Vagina (tissue), 2 donors: ENCODE data around the gene ZNF518A.

Experiments
- POLR2A ChIP-seq, 2 donors: fragments of 450-650 bp; IDR thresholded peaks; one replicate each; pipeline ENCODE4 v1.6.1; 2017; ENCODE audit warnings: antibody characterized with exemption in 2 of 2, mild to moderate bottlenecking in 2 of 2, moderate library complexity in 2 of 2
- TF ChIP-seq, protein P1 (sequence below), 3 experiments: fragments of 450-650 bp in 2 of 3; fragments of 200-600 bp in 1 of 3; sonication (generic) in 1 of 3; IDR thresholded peaks; one replicate each; pipeline ENCODE4 v1.5.1; 2017 to 2019; ENCODE audit warnings: antibody characterized with exemption in 3 of 3, mild to moderate bottlenecking in 2 of 3, moderate library complexity in 2 of 3

DNA sequence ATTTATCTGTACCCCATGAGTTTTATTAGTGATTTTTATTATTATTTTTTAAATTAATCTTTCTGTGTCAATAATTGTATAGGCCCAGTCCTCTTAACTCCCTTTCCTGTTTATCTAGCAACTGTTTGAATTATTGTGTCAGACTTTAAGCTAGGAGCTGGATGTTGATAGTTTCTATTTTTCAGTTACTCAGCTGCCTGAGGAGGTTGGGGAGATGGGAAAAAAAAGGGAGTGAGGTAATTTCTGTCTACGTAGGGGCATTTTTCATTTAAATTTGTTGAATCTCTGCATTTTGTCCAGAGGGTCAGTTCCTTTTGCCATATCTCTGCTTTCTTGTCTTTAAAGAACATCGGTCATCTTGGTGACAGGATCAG is 5.0 kb upstream of the ZNF518A start:
- TF ChIP-seq, protein P1, sequence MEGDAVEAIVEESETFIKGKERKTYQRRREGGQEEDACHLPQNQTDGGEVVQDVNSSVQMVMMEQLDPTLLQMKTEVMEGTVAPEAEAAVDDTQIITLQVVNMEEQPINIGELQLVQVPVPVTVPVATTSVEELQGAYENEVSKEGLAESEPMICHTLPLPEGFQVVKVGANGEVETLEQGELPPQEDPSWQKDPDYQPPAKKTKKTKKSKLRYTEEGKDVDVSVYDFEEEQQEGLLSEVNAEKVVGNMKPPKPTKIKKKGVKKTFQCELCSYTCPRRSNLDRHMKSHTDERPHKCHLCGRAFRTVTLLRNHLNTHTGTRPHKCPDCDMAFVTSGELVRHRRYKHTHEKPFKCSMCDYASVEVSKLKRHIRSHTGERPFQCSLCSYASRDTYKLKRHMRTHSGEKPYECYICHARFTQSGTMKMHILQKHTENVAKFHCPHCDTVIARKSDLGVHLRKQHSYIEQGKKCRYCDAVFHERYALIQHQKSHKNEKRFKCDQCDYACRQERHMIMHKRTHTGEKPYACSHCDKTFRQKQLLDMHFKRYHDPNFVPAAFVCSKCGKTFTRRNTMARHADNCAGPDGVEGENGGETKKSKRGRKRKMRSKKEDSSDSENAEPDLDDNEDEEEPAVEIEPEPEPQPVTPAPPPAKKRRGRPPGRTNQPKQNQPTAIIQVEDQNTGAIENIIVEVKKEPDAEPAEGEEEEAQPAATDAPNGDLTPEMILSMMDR (IDR thresholded peaks at IDR 0.05) = no peak
- TF ChIP-seq POLR2A (IDR thresholded peaks at IDR 0.05) = no peak
